GM10266 (cell line): Measurements from ENCODE around the gene GSDMA.

Experiments
- DNase-seq: peaks from one replicate; pipeline ENCODE4 v3.0.0; 2012; ENCODE audit errors: extremely low spot score
- TF ChIP-seq, protein P1 (sequence below): IDR thresholded peaks from 2 replicates; pipeline ENCODE4 v1.5.1; 2012; ENCODE audit warnings: mild to moderate bottlenecking, low read depth; ENCODE audit not compliant: control insufficient read depth, insufficient read depth; ENCODE audit errors: missing control alignments

GSDMA gene

DNA sequence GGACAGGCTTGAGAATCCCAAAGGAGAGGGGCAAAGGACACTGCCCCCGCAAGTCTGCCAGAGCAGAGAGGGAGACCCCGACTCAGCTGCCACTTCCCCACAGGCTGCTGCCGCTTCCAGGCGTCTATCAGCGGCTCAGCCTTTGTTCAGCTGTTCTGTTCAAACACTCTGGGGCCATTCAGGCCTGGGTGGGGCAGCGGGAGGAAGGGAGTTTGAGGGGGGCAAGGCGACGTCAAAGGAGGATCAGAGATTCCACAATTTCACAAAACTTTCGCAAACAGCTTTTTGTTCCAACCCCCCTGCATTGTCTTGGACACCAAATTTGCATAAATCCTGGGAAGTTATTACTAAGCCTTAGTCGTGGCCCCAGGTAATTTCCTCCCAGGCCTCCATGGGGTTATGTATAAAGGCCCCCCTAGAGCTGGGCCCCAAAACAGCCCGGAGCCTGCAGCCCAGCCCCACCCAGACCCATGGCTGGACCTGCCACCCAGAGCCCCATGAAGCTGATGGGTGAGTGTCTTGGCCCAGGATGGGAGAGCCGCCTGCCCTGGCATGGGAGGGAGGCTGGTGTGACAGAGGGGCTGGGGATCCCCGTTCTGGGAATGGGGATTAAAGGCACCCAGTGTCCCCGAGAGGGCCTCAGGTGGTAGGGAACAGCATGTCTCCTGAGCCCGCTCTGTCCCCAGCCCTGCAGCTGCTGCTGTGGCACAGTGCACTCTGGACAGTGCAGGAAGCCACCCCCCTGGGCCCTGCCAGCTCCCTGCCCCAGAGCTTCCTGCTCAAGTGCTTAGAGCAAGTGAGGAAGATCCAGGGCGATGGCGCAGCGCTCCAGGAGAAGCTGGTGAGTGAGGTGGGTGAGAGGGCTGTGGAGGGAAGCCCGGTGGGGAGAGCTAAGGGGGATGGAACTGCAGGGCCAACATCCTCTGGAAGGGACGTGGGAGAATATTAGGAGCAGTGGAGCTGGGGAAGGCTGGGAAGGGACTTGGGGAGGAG, 52.5 kb downstream of the GSDMA start, which contains the start of gene CSF3:
CSF3 (plus strand) TSS at position 436 of the 993 bp plus-strand sequence; CDS start at position 471, 35 bp downstream.
- no peak for DNase-seq
- TF ChIP-seq, protein P1, sequence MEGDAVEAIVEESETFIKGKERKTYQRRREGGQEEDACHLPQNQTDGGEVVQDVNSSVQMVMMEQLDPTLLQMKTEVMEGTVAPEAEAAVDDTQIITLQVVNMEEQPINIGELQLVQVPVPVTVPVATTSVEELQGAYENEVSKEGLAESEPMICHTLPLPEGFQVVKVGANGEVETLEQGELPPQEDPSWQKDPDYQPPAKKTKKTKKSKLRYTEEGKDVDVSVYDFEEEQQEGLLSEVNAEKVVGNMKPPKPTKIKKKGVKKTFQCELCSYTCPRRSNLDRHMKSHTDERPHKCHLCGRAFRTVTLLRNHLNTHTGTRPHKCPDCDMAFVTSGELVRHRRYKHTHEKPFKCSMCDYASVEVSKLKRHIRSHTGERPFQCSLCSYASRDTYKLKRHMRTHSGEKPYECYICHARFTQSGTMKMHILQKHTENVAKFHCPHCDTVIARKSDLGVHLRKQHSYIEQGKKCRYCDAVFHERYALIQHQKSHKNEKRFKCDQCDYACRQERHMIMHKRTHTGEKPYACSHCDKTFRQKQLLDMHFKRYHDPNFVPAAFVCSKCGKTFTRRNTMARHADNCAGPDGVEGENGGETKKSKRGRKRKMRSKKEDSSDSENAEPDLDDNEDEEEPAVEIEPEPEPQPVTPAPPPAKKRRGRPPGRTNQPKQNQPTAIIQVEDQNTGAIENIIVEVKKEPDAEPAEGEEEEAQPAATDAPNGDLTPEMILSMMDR: no peak

DNA sequence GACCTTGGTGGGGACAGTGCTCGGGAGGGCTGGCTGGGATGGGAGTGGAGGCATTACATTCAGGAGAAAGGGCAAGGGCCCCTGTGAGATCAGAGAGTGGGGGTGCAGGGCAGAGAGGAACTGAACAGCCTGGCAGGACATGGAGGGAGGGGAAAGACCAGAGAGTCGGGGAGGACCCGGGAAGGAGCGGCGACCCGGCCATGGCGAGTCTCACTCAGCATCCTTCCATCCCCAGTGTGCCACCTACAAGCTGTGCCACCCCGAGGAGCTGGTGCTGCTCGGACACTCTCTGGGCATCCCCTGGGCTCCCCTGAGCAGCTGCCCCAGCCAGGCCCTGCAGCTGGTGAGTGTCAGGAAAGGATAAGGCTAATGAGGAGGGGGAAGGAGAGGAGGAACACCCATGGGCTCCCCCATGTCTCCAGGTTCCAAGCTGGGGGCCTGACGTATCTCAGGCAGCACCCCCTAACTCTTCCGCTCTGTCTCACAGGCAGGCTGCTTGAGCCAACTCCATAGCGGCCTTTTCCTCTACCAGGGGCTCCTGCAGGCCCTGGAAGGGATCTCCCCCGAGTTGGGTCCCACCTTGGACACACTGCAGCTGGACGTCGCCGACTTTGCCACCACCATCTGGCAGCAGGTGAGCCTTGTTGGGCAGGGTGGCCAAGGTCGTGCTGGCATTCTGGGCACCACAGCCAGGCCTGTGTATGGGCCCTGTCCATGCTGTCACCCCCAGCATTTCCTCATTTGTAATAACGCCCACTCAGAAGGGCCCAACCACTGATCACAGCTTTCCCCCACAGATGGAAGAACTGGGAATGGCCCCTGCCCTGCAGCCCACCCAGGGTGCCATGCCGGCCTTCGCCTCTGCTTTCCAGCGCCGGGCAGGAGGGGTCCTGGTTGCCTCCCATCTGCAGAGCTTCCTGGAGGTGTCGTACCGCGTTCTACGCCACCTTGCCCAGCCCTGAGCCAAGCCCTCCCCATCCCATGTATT, 53.5 kb downstream of the GSDMA start:
- TF ChIP-seq, protein P1: no peak
- DNase-seq: no peak

DNA sequence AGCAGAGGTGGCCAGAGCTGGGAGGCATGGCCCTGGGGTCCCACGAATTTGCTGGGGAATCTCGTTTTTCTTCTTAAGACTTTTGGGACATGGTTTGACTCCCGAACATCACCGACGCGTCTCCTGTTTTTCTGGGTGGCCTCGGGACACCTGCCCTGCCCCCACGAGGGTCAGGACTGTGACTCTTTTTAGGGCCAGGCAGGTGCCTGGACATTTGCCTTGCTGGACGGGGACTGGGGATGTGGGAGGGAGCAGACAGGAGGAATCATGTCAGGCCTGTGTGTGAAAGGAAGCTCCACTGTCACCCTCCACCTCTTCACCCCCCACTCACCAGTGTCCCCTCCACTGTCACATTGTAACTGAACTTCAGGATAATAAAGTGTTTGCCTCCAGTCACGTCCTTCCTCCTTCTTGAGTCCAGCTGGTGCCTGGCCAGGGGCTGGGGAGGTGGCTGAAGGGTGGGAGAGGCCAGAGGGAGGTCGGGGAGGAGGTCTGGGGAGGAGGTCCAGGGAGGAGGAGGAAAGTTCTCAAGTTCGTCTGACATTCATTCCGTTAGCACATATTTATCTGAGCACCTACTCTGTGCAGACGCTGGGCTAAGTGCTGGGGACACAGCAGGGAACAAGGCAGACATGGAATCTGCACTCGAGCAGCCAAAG, 54.7 kb downstream of the GSDMA start:
- TF ChIP-seq, protein P1: no peak
- no peak for DNase-seq

DNA sequence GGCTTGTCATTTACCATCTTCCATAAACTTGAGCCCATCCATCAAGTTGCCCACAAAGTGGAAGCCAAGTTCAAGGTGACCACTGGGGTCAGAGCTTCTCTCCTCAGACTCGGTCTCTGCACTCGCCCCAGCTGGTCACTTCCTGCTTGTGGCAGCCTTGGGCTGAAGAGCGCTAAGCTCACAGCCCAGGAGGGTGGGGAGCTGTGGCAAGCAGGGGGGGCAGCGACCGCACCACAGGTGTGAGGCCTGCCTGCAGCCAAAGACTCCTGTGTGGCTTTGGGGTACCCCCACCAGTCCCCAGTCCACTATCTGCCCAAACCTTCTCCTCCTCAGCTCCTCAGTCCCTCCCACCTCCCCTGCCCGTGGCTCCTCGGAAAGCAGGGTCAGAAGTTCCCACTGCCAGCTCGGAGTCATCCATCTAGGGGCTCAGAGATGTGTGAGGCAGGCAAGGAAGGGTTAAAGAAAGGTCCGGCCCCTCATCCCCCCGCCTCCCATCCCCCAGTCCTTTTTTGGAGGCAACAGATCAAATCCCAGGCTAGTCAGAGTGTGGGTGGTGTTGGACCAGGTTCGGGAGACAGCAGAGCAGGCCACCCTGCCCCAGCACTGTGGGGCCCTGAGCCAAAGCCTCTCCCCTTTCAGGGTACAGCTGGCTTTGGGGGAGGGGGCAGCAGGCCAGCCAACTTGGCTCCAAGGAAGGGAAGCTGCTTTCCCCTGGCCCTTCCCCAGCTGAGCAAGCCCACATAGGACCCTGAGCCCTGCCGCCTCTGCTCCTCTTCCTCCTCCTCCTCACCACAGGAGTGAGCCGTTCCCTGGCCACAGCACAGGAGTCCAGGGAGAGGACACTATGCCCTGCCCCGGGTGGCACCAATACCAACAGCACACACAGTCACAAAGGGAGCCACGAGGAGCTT, 55.7 kb downstream of the GSDMA start:
- no peak for DNase-seq
- TF ChIP-seq, protein P1: no peak

DNA sequence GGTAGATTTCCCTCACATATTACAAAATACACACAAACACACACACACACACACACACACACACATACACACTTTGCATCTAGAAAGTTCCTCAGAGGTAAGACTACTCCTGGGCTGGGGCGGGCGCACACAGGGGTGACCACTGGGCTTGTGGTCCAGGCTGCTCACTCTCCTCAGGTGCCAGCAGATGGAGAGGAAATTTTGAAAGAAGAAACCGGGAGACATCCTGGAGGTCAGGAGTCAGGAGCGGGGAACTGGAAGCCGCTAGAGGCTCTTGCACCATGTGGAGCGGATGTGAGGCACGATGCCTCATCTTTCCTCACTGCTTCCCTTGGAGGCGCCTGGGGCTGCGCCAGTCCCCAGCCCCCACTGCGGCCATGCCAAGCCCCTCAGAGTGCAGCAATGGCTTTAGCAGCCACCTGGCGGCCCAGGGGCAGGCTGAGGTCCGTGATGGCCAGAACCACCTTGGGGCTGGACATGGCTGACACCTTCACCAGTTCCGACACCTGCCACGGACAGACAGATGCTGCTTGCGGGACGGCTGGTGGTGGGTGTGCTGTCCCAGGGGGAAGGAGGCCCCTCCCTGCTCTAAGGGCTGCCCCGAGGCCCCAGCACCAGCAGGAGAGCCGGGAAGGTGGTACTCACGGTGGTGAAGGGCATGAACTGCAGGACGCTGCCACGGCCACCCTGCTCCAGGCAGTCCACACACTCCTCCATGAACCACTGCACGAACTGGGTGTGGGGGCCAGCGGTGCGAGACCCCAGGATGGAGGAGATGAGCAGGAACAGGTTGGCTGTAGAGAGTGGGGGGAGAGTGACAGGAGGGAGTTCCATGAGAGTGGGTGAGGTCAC, 56.6 kb downstream of the GSDMA start:
- TF ChIP-seq, protein P1: no peak
- no peak for DNase-seq

DNA sequence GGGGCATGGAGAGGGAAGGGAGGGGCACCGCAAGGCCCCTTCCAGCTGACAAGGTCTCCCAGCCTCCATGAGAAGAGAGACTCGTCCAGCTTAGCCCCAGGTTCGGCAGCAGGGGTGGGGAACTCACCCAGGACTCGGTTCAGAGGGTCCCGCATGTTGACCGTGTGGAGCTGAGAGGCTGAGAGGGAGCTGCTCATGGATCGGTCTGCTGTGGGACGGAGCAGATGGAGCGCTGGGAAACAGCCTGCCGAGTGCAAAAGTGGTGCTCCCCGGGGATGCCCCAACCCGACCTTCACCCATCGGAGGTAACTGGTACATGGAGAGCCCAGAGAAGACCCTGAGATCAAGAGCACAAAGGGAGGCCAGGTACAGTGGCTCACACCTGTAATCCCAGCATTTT, 57.3 kb downstream of the GSDMA start:
- TF ChIP-seq, protein P1: no peak
- no peak for DNase-seq
